Right forelimb (tissue), 1 donor: ENCODE measurements around the gene MFSD6L.
"Not testable (repeated sequence)": the region's sequence is repeated elsewhere in the genome, so short reads cannot be mapped to it uniquely, and the experiment has no call there.

ENCODE experiments used
- DNase-seq: peaks from one replicate; pipeline ENCODE4 v3.0.0-alpha.2; 2018

The MFSD6L gene

DNA sequence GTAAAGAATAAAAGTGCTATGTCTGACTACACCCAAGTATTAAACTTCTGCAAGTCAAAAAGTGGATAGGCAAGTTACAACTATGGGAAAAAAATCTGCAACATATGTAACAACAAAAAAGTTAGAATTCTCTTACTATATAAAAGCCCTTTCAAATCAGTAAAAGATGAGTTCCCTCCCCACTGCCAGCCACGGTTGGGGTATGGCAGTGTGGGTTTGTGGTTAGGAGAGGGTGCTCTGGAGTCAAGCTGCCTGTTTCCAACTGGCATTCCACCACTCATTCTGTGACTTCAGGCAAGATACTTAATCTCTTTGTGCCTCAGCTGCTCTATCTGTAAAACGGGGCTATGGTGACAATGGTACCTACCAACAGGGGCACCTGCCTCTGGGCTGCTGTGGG is 26.6 kb upstream of the MFSD6L start:
- DNase-seq = no peak

DNA sequence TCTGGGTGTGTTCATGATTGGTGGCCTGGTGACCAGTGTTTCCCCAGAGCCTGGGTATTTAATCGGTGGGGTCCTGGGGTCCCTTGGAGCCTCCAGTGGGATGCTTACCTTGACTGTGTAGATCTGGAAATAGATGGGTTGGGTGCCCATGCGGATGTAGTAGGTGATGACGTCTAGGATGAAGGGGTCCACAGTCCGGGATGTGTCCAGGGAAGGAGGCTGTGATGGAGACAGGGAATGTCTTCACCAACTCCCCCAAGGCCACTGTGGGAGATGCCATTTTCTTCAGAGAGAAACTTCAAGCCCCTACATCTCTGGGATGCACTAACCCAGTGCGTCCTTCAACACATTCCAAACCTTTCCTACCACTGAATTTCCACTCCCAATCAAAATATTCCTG is 24.1 kb upstream of the MFSD6L start:
- no peak for DNase-seq

DNA sequence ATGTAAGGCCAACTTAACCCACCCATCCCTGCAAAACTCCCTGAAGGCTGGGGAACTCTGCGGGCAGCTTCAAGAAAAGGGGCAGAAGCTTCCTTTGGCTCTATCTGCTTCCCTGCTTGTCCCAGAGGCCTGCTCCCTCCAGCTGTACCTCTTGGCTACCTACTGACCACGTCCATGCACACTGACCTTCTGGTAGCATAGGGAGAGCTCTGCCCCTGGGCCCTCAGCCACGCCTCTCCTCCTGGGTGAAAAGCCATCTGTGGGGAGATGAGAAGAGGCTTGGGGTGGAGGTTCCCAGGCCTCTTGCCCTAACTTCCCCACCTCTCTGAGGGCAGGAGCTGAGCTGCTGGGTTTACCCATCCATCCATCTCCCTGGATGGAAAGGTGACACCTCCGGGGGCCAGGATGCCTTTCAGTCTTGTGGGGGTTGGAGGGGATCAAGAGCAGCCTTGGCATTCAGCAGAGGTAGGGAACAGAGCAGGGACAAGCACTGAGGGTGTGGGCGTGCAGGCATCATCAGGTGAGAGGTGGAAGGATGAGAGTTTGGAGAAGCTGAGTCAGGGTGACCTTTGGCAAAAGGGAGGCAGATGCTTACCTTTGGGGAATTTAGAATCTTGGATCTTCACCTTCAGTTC is 23.4 kb upstream of the MFSD6L start:
- DNase-seq = no peak

DNA sequence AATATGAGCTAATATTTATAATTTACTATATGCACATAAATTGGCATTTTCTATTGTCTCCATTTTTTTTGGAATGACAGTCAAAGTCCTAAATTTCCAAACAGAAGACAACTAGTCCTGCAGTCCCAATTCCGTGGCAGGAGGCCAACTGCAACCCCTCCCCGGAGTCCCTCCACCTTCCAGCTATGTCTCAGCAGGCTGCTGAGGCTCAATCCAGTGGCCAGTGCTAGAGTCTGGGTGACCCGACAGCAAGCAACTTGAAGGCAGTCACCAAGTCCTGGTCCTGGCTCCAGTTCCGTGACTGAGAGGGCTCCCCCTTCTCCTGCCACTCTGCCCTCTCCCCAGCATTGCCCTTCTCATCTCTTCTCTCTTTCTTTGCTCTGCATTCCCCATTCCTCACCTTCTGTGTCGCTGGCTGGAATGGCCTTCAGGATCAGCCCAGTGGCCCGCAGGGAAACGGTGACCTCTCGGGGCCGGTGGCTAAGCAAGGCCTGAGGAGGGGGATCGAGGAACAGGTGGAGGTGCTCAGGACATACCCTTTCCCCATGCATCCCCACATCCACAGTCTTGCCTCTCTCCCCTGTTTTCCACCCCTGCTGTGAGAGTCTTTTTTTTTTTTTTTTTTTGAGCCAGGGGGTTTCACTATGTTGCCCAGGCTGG is 22.4 kb upstream of the MFSD6L start:
- DNase-seq = no peak

DNA sequence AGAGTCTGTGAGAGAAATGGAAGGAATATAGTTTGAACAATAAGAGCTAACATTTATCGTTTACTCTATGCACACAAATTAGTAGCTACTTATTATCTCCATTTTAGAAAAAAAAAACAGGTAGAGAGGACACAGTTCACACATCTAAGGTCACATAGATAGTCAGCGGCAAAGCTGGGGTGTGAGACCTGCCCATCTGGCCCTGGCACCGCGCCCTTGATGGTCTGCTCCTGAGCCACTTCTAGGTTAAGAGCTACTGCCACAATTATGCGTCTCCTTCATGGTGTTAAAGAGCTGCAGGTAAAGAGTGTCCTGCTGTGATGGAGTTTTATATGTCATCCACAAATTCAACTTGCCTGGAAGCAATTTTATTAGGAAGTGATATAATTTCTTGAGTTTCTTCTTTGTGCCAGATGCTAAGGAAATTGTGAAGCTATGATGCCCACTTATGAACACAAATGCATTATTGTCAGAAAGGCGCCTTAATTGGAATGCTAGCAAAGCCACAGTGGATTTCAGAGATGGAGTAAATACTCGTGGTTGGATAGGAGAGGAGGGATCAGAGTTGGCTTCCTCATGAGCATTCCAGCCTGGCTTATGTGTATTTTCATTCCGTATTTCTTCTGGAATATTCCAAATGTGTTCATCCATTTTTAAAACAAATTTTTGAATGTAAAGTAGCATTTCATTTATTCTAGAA is 21.3 kb upstream of the MFSD6L start:
- DNase-seq = no peak

DNA sequence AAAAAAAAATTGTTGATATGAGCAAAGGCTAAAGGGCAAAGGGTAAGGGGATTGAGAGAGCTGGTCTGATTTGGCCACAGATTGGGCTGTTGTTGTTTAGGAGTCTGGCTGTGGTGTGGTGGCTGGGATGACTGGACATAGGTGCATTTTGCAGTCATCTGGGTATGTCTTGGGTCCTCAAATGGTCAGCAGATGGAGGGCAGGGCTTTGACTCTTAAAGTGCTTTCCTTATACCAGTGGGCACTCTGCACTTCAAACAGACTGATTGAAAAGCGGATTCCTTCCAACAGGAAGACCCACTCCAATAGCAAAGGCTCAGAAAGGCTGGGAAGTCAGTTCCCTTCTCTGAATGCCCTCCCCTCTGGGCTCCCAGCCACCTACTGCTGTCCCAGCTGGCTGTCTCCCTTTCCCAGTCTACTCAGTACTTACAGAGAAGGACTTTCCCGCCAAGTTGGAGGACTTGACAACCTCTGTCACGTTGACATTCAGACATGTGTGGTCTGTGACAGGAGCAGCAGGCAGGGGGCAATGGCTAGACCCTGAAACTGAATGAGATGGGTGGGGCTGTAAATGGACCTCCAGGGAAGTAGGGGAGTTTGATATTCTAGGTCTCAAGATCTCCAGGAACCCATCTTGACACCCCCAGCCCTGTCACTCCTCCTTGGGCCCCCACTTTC is 19.6 kb upstream of the MFSD6L start:
- no peak for DNase-seq

DNA sequence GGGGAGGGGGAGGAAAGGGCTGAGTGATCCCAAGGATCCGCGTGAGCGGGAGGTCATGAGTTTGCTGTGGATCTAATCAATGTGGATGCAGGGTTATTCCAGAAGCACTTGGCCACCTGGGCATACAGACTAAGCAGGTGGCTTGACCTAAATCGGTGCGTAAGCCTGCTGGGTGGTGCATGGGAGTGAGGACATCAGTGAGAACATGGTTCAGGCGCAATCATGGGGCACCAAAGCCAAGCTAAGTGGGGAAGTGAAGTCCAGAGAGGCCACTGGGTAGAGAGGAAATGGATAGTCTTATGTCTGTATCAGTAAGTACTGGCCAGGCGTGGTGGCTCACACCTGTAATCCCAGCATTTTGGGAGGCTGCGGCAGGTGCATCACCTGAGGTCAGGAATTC is 18.9 kb upstream of the MFSD6L start:
- DNase-seq = no peak

DNA sequence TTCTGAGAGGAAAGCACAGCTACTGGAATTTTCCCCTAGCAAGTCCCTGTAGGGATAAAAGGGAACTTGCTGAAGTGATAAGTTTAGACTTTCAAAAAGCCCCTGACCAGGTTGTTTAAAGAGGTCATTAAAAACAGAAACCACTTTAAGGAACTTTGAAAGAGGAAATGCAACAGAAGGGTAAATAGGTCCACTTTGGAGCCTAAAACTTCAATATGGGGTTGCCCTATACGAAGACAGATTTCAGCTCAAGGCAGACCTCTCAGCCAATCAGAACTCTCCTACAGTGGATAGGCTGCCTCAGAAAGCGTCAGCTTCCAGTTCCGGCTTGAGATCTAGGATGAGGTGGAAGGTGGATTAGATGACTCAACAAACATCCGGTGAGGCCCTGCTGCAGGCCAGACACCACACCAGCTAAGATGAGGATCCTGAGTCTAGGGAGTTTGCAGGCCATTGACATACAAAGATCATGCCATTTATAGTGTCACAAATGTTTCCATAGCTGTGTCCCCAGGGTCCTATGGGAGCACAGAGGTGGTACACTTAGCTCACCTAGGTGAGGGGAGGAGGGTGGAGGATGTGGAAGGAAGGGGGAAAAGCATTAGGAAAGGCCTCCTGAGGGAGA is 7.9 kb upstream of the MFSD6L start:
- DNase-seq = no peak

DNA sequence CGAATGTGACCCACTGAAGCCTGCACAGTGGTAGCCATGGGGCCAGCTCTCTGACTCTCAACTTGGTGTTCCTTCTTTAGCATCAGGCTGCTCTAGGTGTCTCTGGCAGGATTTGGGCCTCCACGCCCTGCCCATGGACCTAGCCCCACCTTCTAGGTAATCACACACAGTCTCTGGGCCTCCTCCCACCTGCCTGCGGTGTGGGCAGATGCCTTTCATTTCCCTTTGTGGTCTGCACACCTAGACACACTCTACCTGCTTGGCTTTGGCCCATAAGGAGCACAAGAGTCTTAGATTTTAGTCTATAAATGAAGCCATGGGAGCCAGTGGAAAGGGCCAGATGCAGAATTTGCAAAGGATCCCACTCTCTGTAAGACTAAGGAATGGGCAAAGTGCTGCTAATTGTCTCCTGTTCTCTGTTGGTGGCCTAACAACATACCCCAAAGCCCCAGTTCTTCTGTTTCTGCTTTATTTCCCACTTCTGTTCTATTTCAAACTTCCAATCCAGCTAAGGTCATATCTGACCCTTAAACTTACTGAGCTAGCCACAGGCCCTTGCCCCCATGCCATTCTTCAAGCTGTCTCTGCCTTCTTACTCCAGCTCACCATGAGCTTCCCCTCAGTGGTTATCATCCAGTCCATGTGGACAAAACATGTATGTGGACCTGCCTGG is 7.2 kb upstream of the MFSD6L start:
- DNase-seq = no peak

DNA sequence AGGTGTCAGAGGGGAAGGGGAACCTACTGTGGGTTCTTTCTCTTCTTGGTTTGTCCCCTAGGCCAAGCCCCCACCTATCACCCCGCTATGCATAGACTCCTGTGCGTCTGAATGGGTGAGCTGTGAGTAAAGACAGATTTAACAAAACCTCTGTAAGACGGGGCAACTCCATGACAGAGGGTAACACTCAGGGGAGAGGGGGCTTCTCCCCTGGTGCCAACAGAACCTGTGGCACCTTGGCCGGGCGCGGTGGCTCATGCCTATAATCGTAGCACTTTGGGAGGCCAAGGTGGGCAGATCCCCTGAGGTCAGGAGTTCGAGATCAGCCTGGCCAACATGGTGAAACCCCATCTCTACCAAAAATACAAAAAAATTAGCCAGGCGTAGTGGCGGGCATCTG is 6.2 kb upstream of the MFSD6L start:
- not testable (repeated sequence) for DNase-seq

DNA sequence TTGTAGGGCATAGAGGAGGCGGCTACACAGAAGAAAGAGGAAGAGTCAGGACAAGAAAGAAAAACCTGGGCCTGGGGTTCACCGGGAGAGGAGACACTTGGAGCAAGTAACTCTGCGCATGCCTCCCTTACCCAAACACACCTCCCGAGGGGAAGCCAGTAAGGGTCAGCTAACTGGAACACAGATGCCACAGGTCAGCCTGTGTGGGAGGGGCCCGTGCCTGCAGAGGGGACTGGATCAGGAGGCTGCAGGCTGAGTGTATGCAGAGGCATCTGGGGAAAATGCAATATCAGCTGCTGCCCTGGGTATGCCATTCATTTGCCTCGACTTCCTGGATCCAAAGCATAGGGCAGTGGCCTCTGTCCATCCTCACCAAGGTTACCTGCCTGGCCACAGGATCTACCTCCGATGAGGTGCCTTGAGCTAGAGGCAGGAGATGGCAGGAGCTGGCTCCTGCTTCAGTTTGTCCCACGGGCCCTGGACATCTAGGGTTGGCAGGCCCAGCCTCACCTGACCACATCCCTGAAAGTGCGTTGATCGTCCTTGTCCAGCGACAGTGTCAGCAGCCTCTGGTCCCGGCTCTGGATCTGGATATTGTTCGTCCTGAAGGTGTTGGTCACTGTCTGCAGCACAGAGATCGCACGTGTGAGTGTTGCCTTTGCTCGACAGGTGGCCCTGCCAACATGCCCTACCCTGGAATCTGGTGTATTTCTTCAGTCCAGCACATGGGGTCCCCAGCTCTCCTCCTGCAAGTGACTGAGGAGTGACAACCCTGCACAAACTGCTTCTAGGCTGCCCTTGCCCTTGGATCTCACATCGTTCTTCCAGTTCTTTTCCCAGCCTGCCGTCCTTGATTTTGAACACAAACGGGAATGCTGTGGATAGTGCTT is 4.6 kb upstream of the MFSD6L start:
- DNase-seq = no peak

DNA sequence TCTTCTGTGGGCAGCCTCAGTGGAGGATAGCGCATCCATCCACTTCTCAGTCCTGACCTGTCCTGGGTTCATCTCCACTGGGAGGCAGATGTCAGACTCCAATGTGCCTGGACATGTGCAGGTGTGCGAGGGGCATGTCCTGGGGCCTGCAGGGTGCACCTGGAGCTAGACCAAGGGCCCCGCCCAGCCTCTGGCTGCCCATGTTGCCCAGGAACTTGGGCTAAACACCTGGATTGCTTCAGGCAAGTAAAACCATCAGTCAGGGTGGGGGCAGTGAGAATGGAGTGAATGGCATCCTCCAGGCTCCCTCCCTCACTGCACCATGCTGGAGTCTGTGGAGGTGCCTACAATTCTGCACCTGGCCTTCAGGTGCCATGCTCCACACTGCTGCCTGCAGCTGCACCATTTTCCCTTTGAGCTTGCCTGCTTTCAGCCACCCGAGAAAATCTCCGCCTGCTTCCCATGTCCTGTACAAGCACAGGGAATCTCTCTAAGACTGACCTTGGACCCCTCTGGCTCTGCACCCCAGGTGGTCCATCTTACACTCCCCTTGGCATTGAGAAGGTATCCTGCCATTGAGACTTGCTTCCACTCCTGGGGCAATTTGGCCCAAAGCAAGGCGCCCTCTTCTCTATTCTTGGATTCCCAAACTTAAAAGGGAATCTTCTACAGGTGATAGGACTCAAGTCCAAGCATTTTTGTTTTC is 2.1 kb upstream of the MFSD6L start:
- no peak for DNase-seq

DNA sequence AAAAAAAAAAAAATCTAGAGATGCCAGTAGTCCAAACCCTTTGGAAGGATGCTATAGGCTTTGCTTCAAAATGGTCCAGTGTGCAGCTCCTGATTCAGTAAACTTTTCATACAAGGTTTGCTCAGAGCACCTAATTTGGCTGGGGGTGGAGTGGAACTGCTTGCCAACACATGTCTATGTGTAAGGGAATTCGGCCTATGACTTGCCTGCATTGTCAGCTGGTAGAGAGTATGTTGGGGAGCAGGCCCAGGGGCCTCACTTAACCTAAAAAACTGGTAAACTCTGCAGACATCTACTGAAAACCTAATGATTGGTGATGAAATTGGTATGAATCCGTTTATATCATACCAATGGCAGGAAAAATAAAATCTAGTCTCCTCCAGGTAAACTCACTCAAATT is 1.5 kb upstream of the MFSD6L start:
- DNase-seq = no peak

DNA sequence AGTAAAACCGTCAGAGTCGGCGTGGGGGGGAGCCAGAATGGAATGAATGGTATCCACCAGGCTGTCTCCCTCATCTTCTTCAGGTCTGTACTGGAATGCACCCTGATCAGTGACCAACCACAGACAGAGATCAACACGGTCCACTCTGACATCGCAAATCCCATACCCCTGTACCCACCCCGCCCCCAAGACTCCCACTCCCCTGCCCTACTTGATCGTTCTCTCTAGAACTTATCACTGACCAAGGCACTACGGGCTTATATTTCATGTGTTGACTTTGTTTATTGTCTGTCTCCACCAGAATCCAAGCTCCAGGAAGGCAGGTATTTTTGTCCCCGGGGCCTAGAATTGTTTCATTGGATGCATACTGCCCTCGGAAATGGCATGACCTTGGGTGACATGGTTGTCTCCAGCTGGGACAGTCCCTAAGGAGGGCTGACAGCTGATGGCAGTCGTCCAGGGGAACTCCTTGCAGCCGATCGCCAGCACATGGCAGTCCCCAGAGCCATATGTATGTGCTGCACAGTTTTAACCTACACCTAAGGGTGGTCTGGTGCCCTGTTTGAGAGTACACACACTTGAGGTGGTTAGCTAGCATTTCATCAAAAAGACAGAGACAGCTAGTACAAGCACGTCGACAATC is 526 bp upstream of the MFSD6L start:
- no peak for DNase-seq

DNA sequence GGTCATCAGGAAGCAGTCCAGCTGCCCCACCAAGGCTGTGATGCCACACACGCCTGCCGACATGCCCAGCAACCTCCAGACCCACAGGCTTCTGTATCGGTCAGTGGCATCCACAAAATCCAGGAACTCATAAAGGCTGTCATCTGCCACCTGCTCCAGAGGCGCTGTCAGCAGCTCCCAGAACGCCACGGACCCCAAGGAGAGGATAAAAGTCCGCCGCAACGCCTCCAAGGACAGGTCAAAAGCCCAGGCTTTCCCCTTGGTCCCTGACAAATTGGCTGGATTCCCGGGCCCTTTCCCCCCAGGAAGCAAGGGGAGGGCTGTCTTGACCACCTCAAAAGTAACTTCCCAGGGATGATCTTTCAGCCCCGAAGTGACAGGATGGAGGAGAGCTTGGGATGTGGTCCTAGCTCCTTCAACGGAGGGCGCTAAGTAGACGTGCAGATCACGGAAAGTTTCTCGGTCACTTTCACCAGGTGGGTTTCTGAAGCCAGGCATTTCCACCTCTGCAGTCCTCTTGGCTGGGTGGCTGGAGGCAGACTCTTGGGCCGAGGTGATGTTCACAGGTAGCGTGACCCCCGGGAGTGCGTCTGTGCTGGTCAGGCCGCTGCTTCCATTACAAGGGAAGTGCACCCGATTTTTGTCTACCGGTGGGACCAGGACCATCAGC is 854 bp downstream of the MFSD6L start:
- DNase-seq = no peak

DNA sequence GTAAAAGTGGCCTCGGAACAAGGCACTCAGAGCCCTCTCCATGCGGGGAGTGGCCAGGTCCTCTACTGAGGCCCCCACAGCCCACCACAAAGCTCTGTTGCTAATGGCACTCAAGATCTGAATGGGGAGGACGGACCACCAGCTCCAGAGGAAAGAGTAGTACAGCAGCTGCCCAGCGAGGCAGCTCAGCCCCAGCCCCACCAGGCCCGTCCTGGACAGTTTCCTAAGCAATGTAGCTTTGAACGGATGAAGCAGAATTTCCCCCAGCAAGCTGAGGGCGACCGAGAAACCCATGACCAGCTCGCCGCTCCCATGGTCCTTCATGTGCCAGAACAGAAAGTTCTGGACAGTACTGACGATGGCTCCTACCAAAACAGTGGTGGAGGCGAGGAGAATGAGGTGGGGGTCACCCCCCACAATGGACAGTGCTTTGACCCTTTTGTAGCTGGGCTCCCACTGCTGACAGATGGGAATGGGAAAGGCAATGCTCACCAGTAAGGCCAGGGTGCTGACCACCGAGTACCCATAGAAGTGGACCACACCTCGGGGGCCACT is 1.5 kb downstream of the MFSD6L start:
- no peak for DNase-seq

DNA sequence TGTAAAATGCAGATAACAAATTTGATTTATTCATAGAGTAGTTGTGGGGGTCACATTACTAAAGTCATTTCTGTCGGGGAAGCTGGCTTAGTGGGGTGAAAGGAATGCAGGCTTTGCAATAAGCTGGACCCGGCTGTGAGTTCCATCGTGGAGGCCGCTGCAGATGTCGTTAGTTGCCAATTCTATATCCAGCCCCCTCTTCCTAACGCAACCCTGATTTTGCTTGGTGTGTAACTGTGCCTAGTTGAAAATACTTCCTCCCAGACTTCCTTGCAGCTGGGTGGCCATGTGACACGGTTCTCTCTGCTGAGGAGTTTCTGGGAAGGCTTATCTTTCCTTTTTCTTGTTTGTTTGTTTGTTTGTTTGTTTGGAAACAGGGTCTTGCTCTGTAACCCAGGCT is 4.5 kb downstream of the MFSD6L start:
- DNase-seq = no peak

DNA sequence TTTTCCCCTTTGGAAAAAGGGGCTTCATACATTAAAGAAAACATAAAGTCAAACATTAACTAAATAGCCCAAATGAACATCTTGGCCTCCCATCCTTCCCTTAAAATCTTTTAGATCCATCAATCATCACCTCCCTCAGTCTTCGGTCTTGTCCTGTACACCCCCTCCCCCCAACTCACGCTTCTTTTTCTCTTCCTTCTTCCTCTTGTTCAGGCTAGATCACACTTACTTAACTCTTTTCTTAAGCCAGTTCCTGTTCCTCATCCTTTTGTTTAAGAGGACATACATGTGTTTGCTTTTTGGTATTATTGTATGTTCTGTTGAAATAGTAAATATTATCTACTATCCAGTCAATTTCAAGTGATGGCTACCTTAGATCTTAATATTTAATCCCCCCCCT is 5.5 kb downstream of the MFSD6L start:
- DNase-seq = no peak

DNA sequence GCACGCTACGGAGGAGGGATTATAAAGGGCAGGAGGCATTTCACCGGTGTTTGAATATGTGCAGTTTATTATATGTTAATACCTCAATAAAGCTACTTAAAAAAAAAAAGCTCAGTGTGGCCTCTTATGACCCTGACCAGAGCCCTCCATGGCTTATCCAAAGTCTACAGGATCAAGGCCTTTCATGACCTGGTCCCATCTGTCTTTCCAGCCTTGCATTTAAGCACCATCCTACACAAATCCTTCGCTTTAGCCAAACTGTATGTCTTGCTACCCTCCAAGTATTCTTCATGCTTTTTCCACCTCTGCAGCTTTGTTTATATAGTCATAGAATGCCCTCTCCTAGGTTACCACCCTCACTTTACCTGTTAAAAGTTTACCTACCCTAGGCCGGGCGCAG is 6.5 kb downstream of the MFSD6L start:
- DNase-seq = no peak

DNA sequence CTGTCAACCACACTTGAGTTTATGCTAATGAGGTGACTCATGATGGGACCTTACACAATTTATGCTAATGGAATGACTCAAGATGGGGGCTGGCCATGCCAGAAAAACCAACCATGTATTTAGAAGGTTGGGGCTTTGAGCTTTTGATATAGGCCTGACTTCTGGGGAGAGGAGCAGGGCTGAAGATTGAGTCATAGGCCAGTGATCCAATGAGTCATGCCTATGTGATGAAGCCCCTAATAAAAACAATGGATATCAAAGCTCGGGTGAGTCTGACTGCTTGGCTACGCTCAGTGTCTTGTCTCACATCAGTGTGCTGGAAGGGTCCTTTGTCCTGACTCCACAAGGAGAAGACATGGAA is 7.3 kb downstream of the MFSD6L start:
- no peak for DNase-seq
